RPMI7951 (cell line): Measurements from ENCODE around the gene CLCN4. TPM values are rescaled to one million over a fixed set of nuclear protein-coding genes. Genes with fewer than 3 reads are reported as not detected.
A peak's percentile ranks its signal among the peaks of the same experiment; 100 is the strongest.

ENCODE experiments used
- DNase-seq: peaks from one replicate; pipeline ENCODE4 v3.0.0-alpha.2; 2012; ENCODE audit warnings: low read depth
- total RNA-seq: library from RNA; depleted of rRNA; stranded (reverse); fragments of >200 nt; shearing (Covaris generic); gene quantifications from 2 replicates; pipeline ENCODE4 v1.2.3, GENCODE V29; 2014

Gene CLCN4
- total RNA-seq, 1 experiment from 2014 or later = 1.2 TPM

DNA sequence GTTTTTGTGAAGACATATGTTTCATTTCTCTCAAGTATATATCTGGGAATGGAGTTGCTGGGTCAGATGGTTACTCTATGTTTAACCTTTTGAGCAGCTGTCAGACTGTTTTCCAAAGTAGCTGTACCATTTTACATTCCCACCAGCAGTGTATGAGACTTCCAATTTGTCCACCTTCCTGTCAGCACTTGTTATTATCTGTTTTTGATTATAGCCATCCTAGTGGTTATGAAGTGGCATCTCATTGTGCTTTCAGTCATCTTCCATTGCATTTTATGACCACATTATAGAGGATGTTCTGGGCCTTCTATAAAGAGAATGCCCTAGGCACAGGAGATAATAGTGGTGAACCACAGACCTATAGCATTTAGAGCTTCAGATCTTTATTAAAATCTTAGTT, 39.2 kb downstream of the CLCN4 start:
- no peak for DNase-seq

DNA sequence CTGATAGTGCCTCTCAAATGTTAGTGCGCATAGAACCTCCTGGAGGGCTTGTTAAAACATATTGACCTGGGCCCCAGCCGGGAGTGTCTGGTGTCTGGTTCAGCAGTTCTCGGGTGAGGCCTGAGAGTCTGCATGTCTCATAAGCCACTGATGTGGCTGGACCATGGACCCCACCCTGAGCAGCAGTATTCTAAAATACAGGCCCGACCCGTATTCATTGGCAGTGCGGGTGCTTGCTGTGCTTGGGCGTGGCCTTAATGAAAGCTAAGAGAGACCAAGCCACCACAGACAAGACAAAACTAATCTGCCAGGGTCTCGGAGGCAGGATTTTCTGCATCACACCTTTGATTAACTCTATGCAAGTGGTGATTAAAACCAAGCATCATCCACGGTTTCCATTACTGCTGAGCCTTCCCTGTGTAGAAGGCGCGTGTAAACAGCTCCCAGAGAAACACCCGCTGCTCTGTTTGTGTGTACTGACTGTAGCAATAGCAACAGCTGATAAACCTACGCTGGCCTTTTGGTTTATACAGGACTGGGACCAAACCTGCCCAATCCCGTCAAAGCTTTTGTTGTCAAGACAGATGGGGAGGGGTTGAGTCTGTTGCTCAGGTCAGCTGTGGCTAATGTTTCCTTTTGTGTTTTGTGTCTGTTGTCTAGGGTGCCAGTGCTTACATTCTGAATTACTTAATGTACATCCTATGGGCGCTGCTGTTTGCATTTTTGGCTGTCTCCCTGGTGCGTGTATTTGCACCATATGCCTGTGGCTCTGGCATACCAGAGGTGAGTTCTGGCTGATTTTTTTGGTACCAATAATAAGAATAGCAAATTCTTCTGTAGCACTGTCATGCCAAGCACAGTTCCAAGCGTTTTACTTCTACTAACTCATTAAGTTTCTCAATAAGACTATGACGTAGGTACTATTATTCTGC, 40.8 kb downstream of the CLCN4 start:
- no peak for DNase-seq

DNA sequence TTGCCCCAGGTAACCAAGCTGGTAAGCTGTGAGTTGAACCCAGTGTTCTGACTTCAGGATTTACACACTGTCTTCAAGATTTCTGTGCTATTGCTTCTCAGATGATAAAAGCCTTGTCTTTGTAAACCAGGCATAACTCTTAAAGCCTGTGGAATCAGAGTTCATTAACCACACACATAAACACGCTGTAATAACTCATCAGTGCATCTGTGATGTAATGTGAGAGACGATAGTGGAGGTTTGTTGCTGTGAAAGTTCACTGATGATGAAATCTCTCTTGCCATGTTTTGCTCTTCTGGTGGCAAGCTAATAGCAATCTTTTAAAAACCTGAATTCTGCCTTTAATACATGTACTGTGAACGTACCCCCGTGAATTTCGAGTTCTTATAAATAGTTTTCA, 41.5 kb downstream of the CLCN4 start:
- no peak for DNase-seq

DNA sequence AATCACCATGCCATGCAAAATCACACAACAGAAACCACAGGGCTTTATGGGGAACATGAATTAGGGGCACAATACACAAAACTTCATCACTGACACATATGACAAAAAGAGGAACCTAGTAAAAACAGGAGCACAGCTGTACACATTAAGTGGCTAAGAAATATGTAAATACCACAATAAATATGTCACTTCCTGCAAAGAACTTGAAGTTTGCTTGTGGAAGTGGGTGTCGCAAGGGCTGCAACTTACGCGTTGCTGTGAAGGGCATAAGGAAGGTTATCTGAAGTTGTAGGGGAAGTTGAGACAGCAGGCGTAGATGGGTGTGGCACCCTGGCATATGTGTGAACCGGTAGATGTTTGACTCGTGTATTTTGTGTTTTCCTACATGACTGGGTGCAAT, 42.4 kb downstream of the CLCN4 start:
- no peak for DNase-seq

DNA sequence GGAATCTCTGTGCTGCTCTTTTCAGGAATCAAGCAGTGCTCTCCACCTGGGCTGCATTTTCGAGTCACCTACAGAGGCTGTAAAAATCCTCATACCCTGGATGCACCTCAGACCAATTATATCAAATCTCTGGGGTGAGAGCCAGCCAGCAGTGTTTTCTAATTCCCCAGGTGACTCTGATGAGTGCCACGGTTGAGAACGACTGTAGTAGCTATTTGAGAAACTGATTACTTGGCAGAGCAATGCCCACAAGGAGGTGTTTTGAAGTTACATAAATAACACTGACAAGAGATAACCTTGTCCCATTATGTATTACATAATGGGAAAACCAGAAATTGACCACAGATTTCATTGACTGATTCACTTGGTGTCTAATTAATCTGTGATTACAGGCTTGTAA, 46.8 kb downstream of the CLCN4 start:
- DNase-seq = no peak

DNA sequence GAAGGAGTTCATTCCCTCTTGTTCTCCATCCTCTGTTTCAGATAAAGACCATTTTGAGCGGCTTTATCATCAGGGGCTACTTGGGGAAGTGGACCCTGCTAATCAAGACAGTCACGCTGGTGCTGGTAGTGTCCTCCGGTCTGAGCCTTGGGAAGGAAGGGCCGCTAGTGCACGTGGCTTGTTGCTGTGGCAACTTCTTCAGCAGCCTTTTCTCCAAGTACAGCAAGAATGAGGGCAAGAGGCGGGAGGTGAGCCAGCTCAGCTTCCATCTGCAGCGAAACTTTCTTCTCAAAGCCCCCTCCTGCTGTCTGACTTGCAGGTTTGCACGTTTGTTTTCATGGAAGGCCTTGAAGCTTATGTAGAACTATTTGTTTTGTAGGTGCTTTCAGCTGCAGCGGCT, 49.5 kb downstream of the CLCN4 start:
- DNase-seq = no peak

DNA sequence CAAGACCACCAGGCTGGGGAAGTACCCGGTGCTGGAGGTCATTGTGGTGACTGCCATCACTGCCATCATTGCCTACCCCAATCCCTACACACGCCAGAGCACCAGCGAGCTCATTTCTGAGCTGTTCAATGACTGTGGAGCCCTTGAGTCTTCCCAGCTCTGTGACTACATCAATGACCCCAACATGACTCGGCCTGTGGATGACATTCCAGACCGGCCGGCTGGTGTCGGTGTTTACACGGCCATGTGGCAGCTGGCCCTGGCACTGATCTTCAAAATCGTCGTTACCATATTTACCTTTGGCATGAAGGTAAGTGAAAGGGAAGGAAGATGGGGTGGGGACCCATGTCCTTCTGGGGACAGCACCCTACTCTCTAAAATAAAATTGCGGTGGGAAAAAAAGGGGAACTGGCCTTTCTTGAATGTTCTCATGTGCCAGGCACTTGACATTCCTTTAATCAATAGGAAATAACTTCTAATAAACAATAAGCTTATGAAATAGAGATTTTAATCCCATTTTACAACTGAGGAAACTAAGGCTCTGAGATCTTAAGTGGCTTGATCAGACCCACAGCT, 51.6 kb downstream of the CLCN4 start:
- DNase-seq = no peak

DNA sequence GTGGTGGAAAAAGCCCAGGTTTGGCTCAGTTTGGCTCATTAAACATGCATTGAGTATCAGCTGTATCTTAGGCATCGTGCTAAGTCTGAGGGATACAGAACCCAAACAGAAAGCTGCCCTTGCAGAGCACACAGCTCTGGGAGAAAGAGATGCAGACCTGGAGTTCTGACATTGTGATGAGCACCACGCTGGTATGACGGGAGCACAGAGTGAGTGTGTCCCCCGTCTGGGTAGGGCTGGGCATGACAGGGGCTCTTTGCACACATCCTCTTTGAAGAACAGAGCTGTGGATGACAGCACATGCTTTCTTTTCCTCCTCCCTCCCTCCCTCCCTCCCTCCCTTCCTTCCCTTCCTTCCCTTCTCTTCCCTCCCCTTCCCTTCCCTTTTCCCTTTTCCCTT, 52.2 kb downstream of the CLCN4 start:
- no peak for DNase-seq

DNA sequence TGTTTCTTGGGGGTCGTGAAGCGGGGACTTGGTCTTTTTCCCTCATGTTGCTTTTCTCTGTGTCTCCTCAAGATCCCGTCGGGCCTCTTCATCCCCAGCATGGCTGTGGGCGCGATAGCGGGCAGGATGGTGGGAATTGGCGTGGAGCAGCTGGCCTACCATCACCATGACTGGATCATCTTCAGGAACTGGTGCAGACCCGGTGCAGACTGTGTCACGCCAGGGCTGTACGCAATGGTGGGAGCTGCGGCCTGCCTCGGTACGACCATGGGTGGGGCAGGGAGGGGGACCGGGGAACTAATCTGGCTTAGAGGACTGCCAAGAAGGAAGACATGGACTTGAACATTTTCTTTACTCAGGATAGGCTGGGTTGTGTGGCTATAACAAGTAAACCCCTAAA, 55.6 kb downstream of the CLCN4 start:
- no peak for DNase-seq

DNA sequence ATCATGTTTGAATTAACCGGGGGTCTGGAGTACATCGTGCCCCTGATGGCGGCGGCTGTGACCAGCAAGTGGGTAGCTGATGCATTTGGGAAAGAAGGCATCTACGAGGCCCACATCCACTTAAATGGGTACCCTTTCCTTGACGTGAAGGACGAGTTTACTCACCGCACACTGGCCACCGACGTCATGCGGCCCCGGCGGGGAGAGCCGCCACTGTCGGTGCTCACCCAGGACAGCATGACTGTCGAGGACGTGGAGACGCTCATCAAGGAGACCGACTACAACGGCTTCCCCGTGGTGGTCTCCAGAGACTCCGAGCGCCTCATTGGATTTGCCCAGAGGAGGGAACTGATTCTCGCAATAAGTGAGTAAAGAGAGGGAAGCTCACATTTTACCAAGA, 56.9 kb downstream of the CLCN4 start:
- DNase-seq = no peak

DNA sequence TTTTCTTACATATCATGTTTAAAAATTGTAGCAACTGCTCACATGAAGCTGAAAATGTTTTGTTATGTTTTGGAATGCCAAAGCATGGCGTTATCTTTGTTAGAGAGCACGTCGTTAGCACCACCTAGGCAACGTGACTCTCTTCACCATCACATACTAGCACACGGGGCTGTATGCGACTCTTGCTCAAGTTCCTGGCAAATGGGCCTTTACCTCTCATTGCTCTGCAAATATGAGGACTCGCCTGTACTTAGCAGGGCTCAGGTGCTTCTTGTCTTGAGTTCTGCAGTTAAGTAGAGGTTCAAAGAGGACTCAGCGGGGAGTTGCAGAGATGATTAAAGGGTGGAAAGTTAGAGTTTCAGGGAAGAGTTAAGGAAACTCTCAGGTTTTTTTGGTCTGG, 59.4 kb downstream of the CLCN4 start:
- DNase-seq = no peak

DNA sequence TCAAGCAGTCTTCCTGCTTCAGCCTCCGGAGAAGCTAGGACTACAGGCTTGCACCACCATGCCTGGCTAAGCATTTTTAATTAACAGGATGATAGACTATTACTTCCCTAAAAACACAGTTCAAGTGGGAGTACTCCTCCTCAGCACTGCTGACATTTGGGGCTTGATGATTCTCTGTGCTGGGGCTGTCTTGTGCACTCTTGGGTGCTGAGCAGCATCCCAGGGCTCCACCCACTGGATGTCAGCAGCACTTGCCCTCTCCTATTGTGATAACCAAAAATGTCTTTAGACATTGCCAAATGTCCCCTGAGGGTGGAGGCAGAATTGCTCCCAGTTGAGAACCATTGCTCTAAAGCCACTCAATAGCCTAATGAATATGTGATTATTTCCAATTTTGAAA, 60.4 kb downstream of the CLCN4 start:
- no peak for DNase-seq

DNA sequence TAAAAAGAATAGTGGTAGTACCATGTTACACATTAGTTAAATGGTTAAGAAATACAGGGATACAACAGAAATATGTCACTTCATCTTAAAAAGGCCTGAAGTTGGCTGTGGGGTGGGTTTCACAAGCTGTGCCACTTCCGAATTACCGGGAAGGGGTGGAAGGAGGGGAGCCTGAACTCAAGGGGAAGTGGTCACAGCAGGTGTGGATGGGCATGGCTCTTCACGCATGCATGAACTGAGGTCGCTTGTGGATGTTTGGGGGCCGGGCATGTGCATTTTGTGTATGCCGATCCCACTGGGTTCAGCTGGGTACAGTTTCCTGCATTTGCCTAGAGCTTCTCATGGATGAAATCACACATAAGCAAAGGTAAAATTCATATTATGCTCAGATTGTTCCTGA, 64.9 kb downstream of the CLCN4 start:
- no peak for DNase-seq

DNA sequence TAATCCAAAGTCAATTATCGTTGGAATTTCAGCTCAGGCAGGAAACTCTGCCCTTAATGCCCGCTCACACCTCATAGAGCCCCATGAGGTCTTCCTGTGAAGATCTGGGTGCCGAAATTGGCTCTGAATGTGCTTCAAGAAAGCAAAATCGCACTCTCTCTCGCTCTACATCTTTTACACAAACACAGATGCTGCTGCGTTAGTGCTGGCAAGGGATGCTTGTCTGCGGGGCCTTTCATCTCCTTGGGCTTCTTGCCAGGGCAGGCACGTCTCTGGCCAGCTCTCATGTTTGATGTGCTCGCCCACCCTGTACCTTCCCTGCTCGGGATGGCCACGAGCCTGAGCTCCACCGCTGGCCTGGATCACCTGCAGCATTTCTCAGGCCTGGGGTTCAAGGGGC, 66.5 kb downstream of the CLCN4 start:
- no peak for DNase-seq

DNA sequence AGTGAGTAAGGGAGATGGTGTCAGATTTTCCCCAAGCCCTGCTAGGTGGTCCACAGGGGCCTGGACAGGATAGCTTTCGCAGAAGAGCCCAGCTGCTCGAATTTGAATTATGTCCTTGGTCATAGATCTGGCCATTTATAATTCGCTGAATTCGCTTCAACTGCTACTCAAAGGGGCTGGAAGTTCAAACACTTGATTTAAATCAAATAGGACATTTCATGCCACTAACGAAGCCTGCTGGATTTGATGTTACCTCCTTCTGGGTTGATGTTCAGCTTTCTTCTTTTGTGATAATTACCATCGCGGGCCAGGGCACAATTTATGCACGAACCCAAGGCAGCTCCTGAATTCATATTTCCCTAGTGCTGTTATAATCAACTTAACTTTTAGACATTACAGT, 67.0 kb downstream of the CLCN4 start:
- DNase-seq = no peak

DNA sequence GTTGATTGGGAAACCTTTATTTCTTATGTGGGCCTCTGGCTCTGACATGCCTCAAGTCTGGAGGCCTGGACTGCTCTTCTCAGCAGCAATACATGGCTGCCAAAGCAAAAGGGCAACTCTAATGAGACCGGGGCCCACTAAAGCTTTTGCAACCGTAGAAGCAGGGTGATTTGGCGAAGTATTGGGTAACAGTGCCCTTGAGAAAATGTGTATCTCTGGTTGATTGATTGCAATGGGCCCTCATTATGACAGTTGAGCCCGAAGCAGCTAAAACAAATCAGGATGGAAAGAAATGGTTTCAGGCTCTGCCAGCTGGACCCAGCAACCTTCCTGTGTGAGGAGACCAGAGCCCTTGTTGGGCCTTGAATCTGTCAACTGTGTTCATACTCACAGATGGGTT, 73.4 kb downstream of the CLCN4 start:
- DNase-seq = no peak

DNA sequence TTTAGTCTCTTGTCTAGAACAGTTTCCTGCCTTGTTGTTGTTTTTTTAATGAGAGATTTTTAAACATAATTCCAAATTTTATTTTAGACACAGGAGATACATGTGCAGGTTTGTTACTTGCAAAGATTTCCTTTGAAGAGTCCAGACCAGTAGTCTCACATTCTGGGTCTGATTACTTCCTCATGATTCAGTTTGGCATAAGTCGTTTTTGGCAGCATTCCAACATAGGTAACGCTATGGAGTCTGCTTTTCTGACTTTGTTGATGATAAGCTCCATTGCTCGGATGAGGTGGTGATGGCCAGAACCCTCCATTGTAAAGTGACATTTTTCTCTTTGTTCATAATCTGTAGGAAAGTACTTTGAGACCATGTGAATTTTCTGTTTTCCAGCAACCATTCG, 74.7 kb downstream of the CLCN4 start:
- DNase-seq = no peak

DNA sequence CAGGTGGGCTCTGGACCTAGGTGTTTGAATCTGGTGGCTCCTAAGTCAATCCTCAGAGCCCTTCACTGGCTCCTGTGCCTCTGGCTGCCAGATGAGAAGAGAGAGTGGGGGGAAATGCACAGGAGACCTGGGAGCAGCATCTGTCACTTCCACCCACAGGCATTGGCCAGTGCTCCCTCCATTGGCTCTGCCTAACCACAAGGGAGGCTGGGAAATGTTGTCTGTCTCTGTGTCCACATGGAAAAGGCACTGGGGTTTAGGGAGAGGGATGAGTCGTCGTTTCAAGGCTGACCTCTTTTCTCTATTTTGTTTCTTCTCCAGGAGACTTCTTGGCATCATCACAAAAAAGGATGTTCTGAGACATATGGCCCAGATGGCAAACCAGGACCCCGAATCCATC, 76.4 kb downstream of the CLCN4 start:
- DNase-seq = peak; percentile 47

DNA sequence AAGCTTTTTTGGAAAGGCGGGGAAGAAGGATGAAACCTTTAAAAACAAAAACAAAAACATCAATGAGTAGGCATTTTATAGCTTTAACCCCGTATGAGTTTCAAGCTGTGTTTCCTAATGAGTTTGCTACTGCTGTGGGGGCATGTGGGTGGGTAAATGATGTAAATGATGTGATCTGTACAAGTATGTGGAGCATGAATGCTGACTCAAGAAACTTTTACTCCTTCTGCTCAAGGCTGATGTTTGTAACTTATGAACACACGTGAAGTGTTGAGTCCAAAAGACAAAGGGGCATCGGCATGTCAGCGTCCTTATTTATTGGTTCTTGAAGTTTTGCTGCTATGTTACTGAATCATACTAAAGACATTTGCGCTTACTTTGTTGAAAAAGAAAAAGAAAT, 76.9 kb downstream of the CLCN4 start:
- no peak for DNase-seq

DNA sequence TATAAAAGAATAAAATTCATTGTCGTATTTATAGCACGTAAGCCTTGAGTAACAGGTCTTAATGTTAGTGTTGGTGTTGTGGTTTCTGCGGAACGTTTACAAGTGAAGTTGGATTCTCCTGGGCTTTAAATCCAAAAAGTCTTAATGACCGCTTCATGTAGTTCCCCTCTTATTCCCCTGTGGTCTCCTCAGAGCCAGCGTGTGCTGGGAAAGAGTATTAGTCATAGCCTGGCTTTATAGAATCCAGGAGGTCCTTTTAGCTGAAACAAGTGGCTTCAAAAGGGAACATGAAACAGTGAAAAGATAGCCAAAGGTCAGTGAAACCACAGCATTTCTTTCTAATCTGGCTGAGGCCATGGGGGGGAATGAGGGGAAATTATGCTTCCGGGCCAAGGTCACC, 79.1 kb downstream of the CLCN4 start:
- DNase-seq = peak; percentile 90

DNA sequence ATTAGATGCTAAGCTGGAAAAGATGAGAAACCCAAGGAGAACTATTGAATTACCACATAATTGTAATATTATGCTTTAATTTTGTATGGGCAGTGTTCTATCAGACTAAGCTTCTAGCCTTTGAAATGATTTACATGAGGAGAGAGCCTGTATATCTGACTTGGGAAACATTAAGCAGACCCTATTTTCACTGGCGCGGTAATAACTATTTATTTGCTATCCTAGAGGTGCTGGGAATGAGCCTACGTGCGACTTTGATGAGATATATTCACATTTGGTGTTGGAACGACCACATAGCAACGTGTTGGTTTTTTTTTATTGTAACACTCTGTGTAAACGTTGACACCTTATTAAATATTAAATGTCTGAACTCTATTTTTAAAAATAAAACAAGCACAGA, 80.5 kb downstream of the CLCN4 start:
- no peak for DNase-seq

DNA sequence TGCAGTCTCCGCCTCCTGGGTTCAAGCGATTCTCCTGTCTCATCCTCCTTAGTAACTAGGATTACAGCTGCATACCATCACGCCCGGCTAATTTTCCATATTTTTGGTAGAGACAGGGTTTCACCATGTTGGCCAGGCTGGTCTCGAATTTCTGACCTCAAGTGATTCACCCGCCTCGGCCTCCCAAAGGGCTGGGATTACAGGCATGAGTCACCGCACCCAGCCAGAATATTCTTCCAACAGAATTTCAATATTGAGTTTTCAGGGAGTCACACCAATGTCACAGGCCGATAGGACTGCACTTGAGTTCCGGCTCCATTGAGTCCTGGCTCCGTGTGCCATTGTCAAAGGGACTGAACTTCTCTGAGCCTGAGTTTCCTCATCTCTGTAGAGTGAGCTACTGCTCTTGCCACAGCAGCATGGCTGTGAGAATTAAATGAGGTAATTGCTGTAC, 82.9 kb downstream of the CLCN4 start:
- DNase-seq = peak; percentile 83

DNA sequence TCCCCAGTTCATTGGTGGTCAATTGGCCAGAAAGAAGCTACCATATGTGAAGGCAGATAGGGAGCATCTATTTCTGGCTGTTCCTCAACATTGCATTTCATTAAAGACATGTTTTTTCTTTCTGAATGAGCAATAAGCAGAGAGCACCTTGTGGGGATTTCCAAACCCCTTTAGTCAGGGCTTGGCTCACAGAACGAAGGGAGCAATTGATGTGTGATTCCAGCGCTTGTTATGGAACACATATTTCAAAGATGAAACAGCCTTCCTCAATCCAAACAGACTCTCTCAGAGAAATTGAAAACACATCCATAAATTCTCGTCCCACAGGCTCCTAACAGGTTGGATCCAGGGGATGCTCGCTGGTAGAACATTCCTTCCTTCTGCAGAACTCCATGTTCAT, 84.1 kb downstream of the CLCN4 start:
- DNase-seq = peak; percentile 74

DNA sequence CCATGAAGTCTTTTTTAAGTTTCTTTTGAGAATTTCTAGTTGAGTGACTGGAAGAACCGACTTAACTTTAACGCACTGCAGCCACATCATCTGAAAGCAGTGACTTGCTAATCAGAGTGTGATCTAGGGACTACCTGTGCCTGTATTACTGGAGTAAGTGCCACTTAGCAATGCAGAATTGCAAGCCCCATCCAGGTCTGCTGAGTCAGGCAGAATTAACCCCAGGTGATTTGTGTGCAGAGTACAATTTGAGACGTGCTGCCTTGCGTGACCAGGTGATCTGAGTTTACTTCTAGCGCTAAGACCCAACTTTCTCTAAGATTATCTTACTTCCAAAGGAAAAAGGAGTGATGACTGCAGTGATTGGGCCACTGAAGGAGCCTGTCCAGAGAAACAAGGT, 85.3 kb downstream of the CLCN4 start:
- DNase-seq = no peak
